ENCODE measurements around the gene BCO2. TPM values are rescaled to one million over a fixed set of nuclear protein-coding genes. Genes with fewer than 3 reads are reported as not detected.

Gene BCO2
- total and polyA plus RNA-seq, 11 donors, result 51.8 to 126 (median 80.7) TPM

DNA sequence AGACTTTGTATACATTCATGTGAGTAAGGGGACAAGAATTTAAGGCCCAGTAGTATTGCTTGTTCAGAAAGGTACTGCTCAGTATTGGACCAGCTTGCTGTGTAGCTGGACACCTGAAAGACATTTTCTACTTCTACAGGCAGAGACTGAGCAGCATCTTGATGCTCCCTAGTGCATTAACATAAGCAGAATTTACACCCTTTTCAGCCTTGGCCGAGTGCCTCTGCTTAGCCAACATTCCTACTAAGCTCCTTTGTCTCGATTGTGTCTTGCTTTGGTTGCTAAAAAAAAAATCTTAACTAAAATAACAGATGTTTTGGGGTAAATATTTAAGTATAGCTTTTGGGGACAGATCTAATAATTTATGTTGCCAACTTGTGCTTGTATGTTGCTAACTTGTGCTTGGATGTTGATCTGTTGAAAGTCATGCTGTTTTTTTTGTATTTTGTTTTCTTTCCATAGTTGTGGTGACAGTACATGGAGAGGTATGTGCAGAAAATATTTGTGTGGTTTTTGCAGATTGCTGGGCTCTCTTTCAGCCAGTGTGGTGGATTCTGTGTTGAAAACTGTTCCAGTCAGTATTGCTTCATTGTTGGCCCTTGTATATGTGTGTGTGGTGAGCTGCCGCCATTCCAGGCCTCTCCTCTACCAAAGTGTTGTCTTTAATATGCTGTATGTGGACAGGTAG is 54.6 kb downstream of the BCO2 start:
- Histone ChIP-seq H3K4me1 (peaks cover 0 to 17% (median 7%) of the 10 kb centered on the region in 12 donors), H3K27ac (no peak overlapping the region), H3K9me3 (no peaks in the 10 kb centered on the region), H3K36me3 (peaks cover 0 to 63% (median 51%) of the 10 kb centered on the region in 9 donors), H3K4me3 (no peak overlapping the region), H3K27me3 (no peaks in the 10 kb centered on the region)
- ATAC-seq, result no peak
- intact Hi-C loops (cut with DNase I), result loop anchor here in 3 of 10 donors (2.0 to 10.0 kb wide), 3 partner anchors 45 to 1055 kb away; no protein-coding TSS in a partner anchor
- WGBS, 4 donors, result 51 to 74% (median 53%) methylated on average over 3 of the region's 3 CpGs
- no peak for TF ChIP-seq POLR2A (IDR thresholded peaks at IDR 0.05)
- TF ChIP-seq, protein P1, sequence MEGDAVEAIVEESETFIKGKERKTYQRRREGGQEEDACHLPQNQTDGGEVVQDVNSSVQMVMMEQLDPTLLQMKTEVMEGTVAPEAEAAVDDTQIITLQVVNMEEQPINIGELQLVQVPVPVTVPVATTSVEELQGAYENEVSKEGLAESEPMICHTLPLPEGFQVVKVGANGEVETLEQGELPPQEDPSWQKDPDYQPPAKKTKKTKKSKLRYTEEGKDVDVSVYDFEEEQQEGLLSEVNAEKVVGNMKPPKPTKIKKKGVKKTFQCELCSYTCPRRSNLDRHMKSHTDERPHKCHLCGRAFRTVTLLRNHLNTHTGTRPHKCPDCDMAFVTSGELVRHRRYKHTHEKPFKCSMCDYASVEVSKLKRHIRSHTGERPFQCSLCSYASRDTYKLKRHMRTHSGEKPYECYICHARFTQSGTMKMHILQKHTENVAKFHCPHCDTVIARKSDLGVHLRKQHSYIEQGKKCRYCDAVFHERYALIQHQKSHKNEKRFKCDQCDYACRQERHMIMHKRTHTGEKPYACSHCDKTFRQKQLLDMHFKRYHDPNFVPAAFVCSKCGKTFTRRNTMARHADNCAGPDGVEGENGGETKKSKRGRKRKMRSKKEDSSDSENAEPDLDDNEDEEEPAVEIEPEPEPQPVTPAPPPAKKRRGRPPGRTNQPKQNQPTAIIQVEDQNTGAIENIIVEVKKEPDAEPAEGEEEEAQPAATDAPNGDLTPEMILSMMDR (IDR thresholded peaks at IDR 0.05), result no peak
- no peak for DNase-seq

DNA sequence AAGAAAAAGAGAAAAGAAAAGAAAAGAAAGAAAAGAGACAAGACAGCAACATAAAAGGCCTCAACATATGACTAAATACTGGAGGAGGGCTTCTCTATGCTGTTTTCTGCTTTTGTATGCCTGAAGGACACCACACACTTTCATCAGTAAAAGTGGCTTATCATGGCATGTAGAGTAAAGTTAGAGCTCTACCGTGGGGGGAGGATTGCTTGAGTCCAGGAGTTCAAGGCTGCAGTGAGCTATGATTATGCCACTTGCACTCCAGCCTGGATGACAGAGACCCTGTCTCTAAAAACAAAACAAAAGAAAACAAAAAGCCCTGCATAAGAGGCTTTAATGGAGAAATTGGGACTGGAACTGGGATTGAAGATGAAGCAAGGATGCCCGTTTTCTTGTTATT is 56.6 kb downstream of the BCO2 start:
- H3K9me3 ChIP-seq, result no peaks in the 10 kb centered on the region
- no peaks in the 10 kb centered on the region for H3K27me3 ChIP-seq
- no peak for TF ChIP-seq POLR2A (IDR thresholded peaks at IDR 0.05)
- TF ChIP-seq, protein P1 (IDR thresholded peaks at IDR 0.05), result no peak
- DNase-seq (no peak), ATAC-seq (no peak)
- H3K36me3 ChIP-seq, result peaks cover 0 to 83% (median 71%) of the 10 kb centered on the region in 9 donors
- 72 to 74% (median 73%) methylated on average over 2 of the region's 2 CpGs for WGBS, 4 donors
- H3K4me3 ChIP-seq, result no peak overlapping the region
- intact Hi-C loops (cut with DNase I), result no loop called here
- peaks cover 0 to 13% (median 7%) of the 10 kb centered on the region in 12 donors for H3K4me1 ChIP-seq
- no peak overlapping the region for H3K27ac ChIP-seq

DNA sequence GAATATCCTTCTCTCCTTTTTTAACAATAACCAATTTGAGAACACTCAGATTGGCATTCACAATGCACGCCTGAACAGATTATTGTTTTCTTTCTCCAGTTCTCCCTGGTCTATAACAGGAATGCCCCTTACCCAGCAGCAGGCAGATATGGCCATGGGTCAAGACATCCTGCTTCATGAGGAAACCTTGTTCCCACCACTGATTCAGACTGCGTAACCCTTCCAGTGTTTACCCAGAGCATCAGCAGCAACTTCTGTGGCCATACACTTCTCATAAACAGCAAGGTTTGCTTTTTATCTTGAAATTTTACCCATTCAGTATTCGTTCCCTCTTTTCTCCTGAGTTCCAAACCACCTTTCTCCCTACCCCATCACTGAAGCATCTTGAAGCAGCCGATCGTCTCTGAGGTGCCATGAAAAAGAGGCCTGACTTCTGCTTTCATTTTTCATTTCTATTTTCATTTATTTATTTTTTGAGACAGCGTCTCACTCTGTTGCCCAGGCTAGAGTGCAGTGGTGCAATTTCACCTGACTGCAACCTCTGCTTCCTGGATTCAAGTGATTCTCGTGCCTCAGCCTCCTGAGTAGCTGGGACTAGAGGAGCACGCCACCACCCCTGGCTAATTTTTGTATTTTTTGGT is 60.6 kb downstream of the BCO2 start:
- Histone ChIP-seq H3K27me3 (no peaks in the 10 kb centered on the region), H3K4me3 (no peak overlapping the region), H3K36me3 (peaks cover 0 to 91% (median 72%) of the 10 kb centered on the region in 9 donors), H3K9me3 (no peaks in the 10 kb centered on the region), H3K4me1 (peaks cover 0 to under 1% (median 0%) of the 10 kb centered on the region in 12 donors), H3K27ac (no peak overlapping the region)
- ATAC-seq (no peak), DNase-seq (no peak)
- WGBS, 4 donors, result 94 to 96% (median 95%) methylated on average over 8 of the region's 8 CpGs
- TF ChIP-seq POLR2A (IDR thresholded peaks at IDR 0.05), result no peak
- TF ChIP-seq, protein P1 (IDR thresholded peaks at IDR 0.05), result no peak
- intact Hi-C loops (cut with DNase I), result no loop called here

DNA sequence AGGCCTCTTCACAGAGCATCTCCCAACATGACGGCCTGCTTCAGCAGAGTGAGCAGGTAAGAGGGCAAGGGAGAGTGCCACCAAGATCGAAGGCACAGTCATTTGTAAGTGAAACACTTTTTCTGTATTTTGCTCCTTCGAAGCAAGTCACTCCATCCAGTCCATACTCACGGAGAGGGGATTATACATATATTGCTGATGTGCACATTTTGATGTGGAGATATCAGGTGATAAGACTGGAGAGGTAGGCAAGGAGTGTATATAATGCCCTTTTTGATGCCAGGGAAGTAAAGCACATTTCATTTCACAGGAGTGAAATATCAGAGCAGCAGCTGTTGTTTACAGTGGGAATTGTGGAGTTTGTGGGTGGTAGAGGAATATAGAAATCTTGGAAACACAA is 62.1 kb downstream of the BCO2 start:
- H3K9me3 ChIP-seq, result no peaks in the 10 kb centered on the region
- WGBS, 4 donors, result 94 to 97% (median 96%) methylated on average over 4 of the region's 4 CpGs

More for the DNA sequence above, 62.1 kb downstream of the BCO2 start:
- DNase-seq (no peak), ATAC-seq (no peak)
- H3K4me1 ChIP-seq, result peaks cover 0 to 9% (median 0%) of the 10 kb centered on the region in 12 donors
- no peak overlapping the region for H3K27ac ChIP-seq
- TF ChIP-seq, protein P1 (IDR thresholded peaks at IDR 0.05), result no peak
- no peak for TF ChIP-seq POLR2A (IDR thresholded peaks at IDR 0.05)
- intact Hi-C loops (cut with DNase I), result no loop called here
- no peak overlapping the region for H3K4me3 ChIP-seq
- peaks cover 0 to 79% (median 71%) of the 10 kb centered on the region in 9 donors for H3K36me3 ChIP-seq
- no peaks in the 10 kb centered on the region for H3K27me3 ChIP-seq

Measured in heart left ventricle (tissue), 16 donors.